ENCODE data around the gene ZNF70. TPM values are rescaled to one million over a fixed set of nuclear protein-coding genes. Genes with fewer than 3 reads are reported as not detected.

Gene ZNF70
- 2.7 and 2.9 TPM in 2 replicates for total RNA-seq

GRCh38 chr22:23750714-23751440 lies at the start of gene ZNF70:
Gene ZNF70 (minus strand): TSS chr22:23751112. CDS start chr22:23745140, 5,972 bp downstream.

DNA sequence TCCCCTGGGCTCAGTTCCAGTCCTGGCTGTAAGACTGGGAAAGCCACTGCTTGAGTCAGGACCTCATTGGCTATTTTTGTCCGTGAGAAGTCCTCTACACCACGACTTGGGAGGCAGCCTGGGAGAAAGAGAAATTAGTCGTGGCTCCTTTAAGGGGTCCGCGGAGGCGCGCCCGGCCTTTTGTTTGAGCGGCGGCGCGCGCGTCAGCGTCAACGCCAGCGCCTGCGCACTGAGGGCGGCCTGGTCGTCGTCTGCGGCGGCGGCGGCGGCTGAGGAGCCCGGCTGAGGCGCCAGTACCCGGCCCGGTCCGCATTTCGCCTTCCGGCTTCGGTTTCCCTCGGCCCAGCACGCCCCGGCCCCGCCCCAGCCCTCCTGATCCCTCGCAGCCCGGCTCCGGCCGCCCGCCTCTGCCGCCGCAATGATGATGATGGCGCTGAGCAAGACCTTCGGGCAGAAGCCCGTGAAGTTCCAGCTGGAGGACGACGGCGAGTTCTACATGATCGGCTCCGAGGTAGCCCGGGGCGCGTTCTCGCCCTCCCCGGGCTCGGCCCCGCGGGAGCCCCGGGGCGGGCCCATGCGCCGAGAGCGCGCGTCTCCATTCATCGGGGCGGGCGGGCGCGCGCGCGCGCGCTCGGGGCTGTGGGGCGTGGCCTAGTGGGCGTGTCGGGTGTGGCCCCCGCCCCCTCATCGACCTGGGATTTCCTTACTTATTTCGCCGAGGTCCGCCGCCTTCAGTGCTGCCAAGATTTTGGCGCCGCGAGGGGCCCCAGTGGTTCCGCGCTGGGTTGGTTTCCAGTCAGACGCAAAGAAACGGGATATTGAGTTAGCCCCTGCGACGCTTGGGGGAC lies 36.1 kb upstream of the ZNF70 start, which contains the start of gene SMARCB1:
Gene SMARCB1 (plus strand): TSS at position 215 of the 848 bp plus-strand sequence. CDS start 204 bp downstream, at position 419.

DNA sequence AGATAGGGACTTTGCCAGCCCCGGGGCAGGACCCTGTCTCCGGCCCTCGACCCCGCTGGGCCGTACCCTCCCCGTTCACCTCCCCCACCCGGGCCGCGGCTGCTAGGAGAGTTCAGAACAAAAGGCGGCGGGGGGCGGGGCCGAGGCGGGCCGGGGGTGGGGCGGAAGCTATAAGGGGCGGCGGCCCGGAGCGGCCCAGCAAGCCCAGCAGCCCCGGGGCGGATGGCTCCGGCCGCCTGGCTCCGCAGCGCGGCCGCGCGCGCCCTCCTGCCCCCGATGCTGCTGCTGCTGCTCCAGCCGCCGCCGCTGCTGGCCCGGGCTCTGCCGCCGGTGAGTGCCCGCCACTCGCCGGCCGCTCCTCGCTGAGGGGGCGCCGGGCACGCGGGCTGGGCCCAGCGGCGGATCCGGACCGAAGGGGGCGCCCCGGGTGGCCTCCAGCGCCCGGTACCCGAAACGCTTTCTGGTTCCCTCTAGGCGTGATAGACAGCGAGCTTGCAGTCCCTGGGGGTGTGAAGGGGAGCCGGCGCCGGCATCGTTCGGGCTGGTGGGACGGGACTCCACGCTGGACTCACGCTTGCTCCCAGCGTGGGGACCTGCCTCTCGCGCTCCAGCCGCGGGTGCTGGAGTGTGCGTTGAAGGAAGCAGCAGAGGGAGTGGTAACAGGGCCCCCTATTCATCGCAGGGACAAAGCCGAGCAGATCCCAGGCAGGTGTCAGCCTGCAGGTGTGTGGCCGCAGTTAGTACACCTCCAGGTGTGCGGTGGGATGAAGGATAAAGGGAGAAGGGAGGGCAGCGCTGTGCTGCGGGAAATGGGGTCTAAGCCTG lies 21.9 kb upstream of the ZNF70 start, which contains the start of gene MMP11:
Gene MMP11 (plus strand): TSS at position 201 of the 825 bp plus-strand sequence. CDS start 22 bp downstream, at position 223.

GRCh38 chr22:23767673-23768548 lies 17.0 kb upstream of the ZNF70 start, which contains the start of gene CHCHD10:
Gene CHCHD10 (minus strand): TSS chr22:23767972. CDS start chr22:23767874, 98 bp downstream.

DNA sequence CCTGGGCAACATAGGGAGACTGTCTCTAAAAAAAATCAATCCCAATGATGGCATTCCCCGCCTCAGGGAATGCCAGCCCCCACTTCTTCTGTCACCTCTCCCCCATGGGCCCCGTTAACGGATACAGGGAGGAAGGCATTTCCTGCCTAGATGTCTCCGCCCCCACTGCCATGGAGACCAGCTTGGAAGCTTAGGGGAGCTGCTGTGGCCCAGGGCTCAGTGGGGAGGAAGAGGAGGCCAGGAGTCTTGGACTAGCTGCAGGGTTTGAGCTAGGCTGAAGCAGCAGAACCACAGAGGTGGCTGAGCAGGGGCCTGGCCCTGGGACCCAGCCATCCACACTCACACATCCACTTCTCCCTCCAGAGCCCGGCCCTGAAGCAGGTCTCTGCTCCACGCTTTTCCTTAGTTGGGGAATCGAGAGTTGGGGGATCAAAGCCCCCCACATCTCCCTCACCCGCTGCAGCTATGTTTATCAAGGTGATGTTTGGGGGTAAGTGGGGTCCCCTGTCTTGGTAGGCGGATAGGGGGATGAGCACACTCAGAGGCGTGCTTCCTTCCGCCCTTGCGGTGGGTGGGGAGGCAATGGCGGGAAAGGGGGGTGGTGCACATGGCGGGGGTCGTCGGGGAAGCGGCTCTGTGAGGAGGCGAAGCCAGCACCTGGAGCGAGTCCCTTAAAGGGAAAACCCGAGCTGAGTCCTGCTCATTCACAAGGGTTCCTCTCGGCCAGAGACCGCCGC lies 12.1 kb upstream of the ZNF70 start, which contains the start of gene C22orf15:
Gene C22orf15 (plus strand): TSS at position 149 of the 737 bp plus-strand sequence. CDS start 317 bp downstream, at position 466.

DNA sequence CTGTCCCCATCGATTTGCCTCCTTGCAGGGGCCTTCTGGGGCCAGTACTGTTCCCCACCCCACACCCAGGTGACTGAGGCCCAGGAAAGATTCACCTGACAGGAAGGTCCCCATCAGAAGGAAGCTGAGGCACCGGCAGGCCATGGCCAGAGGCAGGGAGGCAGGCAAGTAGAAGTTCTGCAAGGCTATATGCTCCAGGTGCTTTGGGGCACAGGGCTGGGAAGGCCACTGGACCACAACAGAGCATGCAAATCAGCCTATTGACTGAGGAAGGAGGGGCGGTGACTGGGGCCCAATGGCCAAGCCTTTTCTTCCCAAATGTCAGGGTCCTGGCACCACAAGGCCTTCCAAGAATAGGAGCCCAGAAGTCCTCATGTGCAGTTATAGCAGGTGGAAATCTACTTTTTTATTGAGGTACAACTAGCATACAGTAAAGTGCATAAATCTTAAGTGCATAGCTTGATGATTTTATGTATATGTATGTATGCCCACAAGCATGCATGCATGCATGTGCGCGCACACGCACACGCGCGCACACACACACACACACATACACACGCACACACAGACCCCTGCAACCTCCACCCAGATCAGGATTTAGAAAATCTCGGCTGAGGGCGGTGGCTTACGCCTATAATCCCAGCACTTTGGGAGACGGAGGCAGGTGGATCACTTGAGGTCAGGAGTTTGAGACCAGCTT lies 3.5 kb upstream of the ZNF70 start, which contains the start of gene VPREB3:
Gene VPREB3 (minus strand): TSS at position 206 of the 700 bp plus-strand sequence. CDS start 62 bp downstream, at position 144.

GRCh38 chr22:23690713-23691112 lies 60.2 kb downstream of the ZNF70 start, which contains the start of gene RGL4:
Gene RGL4 (plus strand): TSS chr22:23691013. CDS start chr22:23692031, 1,018 bp downstream.

Other genes starting within 250 kb of the ZNF70 start
- not detected in 2 replicates for gene IGLL1, start 170.8 kb downstream of the ZNF70 start, total RNA-seq
- not detected in 2 replicates for gene DRICH1, start 118.8 kb downstream of the ZNF70 start, total RNA-seq
- gene RGL4, start 60.1 kb downstream of the ZNF70 start, total RNA-seq = not detected in 2 replicates
- not detected in 2 replicates for gene VPREB3, start 3.3 kb upstream of the ZNF70 start, total RNA-seq
- 1.1 and 1.2 TPM in 2 replicates for gene C22orf15, start 11.9 kb upstream of the ZNF70 start, total RNA-seq
- 1.9 and 2.3 TPM in 2 replicates for gene CHCHD10, start 16.9 kb upstream of the ZNF70 start, total RNA-seq
- 7.4 and 11.2 TPM in 2 replicates for gene MMP11, start 21.7 kb upstream of the ZNF70 start, total RNA-seq
- gene SMARCB1, start 35.9 kb upstream of the ZNF70 start, total RNA-seq = 121 and 151 TPM in 2 replicates
- gene DERL3, start 87.9 kb upstream of the ZNF70 start, total RNA-seq = 2.3 TPM in 1 of 2 replicates, not detected in the other
- gene SLC2A11, start 106.8 kb upstream of the ZNF70 start, total RNA-seq = 6.9 and 11.2 TPM in 2 replicates
- gene MIF, start 143.3 kb upstream of the ZNF70 start, total RNA-seq = 473 and 481 TPM in 2 replicates
- gene GSTT2B, start 210.1 kb upstream of the ZNF70 start, total RNA-seq = 1.8 and 2.6 TPM in 2 replicates
- not detected in 2 replicates for gene DDTL, start 215.8 kb upstream of the ZNF70 start, total RNA-seq
- gene DDT, start 223.3 kb upstream of the ZNF70 start, total RNA-seq = 93.4 and 103 TPM in 2 replicates
- gene GSTT2, start 229.0 kb upstream of the ZNF70 start, total RNA-seq = 1.2 TPM in 1 of 2 replicates, not detected in the other